SU-DHL-6 (cell line): Measurements from ENCODE around the gene DPYSL5.

Experiments used
- H2AFZ ChIP-seq: fragments of 200-600 bp; sonication (generic); 2 replicates; pipeline ENCODE4 v1.6.1; 2014; ENCODE audit warnings: low read depth, mild to moderate bottlenecking, moderate library complexity, mixed read lengths, antibody characterized with exemption, low read length; ENCODE audit not compliant: severe bottlenecking
- H3F3A ChIP-seq: fragments of 200-600 bp; shearing (Covaris generic); 2 replicates; pipeline ENCODE4 v1.6.0; 2016; ENCODE audit warnings: antibody characterized with exemption, mild to moderate bottlenecking; ENCODE audit not compliant: insufficient read depth
- H3K27ac ChIP-seq: fragments of 200-600 bp; sonication (generic); 2 replicates; pipeline ENCODE4 v1.5.1; 2016; ENCODE audit warnings: low read depth, mild to moderate bottlenecking, low read length, moderate library complexity, mixed read lengths
- H3K27me3 ChIP-seq: fragments of 200-600 bp; sonication (generic), shearing (Covaris generic); 2 replicates; pipeline ENCODE4 v1.6.0; 2014; ENCODE audit warnings: mild to moderate bottlenecking, low read length
- H3K36me3 ChIP-seq: fragments of 200-600 bp; sonication (generic); 2 replicates; pipeline ENCODE4 v1.6.1; 2014; ENCODE audit warnings: mild to moderate bottlenecking, low read length, mixed read lengths
- H3K4me2 ChIP-seq: fragments of 300-600, 200-600 bp; shearing (Covaris generic), sonication (generic); 2 replicates; pipeline ENCODE4 v1.6.0; 2014; ENCODE audit warnings: low read length, low read depth, mild to moderate bottlenecking; ENCODE audit not compliant: poor library complexity, severe bottlenecking
- H3K4me3 ChIP-seq: fragments of 200-600 bp; sonication (generic); 2 replicates; pipeline ENCODE4 v1.5.1; 2014; ENCODE audit warnings: antibody characterized with exemption, low read length, mild to moderate bottlenecking, mixed read lengths; ENCODE audit not compliant: insufficient read depth, poor library complexity, severe bottlenecking
- H3K79me2 ChIP-seq: fragments of 200-600 bp; sonication (generic); 2 replicates; pipeline ENCODE4 v1.6.1; 2014; ENCODE audit warnings: mild to moderate bottlenecking, low read length, moderate library complexity; ENCODE audit not compliant: insufficient read depth
- H3K9ac ChIP-seq: fragments of 200-600 bp; sonication (generic); 2 replicates; pipeline ENCODE4 v1.7.0; 2014; ENCODE audit warnings: mild to moderate bottlenecking, low read length
- H3K9me2 ChIP-seq: fragments of 200-600 bp; sonication (generic); replicated peaks from 2 replicates; pipeline ENCODE4 v1.6.1; 2014; ENCODE audit warnings: low read length; ENCODE audit not compliant: insufficient read depth
- H3K9me3 ChIP-seq: fragments of 200-600 bp; sonication (generic); 2 replicates; pipeline ENCODE4 v1.6.1; 2014; ENCODE audit warnings: low read length, mixed read lengths; ENCODE audit not compliant: insufficient read depth
- H4K20me1 ChIP-seq: fragments of 200-600 bp; sonication (generic); 2 replicates; pipeline ENCODE4 v1.6.1; 2014; ENCODE audit warnings: low read depth, mild to moderate bottlenecking, antibody characterized with exemption, low read length, moderate library complexity, mixed read lengths
- CTCF ChIP-seq: fragments of 200-600 bp; sonication (generic); IDR thresholded peaks from one replicate; pipeline ENCODE4 v1.5.1; 2017; ENCODE audit warnings: antibody characterized with exemption, mild to moderate bottlenecking, low read length, moderate library complexity; ENCODE audit not compliant: insufficient read depth, poor library complexity, severe bottlenecking
- EZH2phosphoT487 ChIP-seq: fragments of 200-600 bp; sonication (generic), shearing (Covaris generic); conservative IDR thresholded peaks from 2 replicates; pipeline ENCODE4 v1.6.1; 2018; ENCODE audit warnings: mild to moderate bottlenecking, antibody characterized with exemption, low read length, moderate library complexity, mixed read lengths

Gene DPYSL5

GRCh38 chr2:26903676-26904075, 55.7 kb downstream of the DPYSL5 start:
- Histone ChIP-seq H3K9ac (no peak overlapping the region), H3K36me3 (no peaks in the 10 kb centered on the region), H4K20me1 (no peaks in the 10 kb centered on the region), H3K79me2 (no peaks in the 10 kb centered on the region), H3K9me3 (no peaks in the 10 kb centered on the region), H2AFZ (no peak overlapping the region), H3K4me3 (no peak overlapping the region), H3F3A (no peaks in the 10 kb centered on the region), H3K27me3 (no peaks in the 10 kb centered on the region), H3K27ac (no peak overlapping the region), H3K4me2 (no peak overlapping the region), H3K9me2 (no peaks in the 10 kb centered on the region)
- TF ChIP-seq CTCF (no peak), EZH2phosphoT487 (no peak)

- H3K4me2 ChIP-seq = no peak overlapping the region
- H3K4me3 ChIP-seq = no peak overlapping the region
- H2AFZ ChIP-seq = no peak overlapping the region
- no peaks in the 10 kb centered on the region for H3K27me3 ChIP-seq
- no peak overlapping the region for H3K27ac ChIP-seq
- H3K9ac ChIP-seq = no peak overlapping the region
- H3K36me3 ChIP-seq = no peaks in the 10 kb centered on the region
- no peak for TF ChIP-seq EZH2phosphoT487
- no peak for TF ChIP-seq CTCF
- no peaks in the 10 kb centered on the region for H3F3A ChIP-seq
- H3K9me2 ChIP-seq = no peaks in the 10 kb centered on the region
- H3K79me2 ChIP-seq = no peaks in the 10 kb centered on the region
- H4K20me1 ChIP-seq = no peaks in the 10 kb centered on the region
- no peaks in the 10 kb centered on the region for H3K9me3 ChIP-seq
Measured at GRCh38 chr2:26904839-26905238, 56.9 kb downstream of the DPYSL5 start.

- no peaks in the 10 kb centered on the region for H3K36me3 ChIP-seq
Measured at GRCh38 chr2:26905341-26906198, 57.6 kb downstream of the DPYSL5 start.

More at GRCh38 chr2:26905341-26906198, 57.6 kb downstream of the DPYSL5 start:
- no peak for TF ChIP-seq CTCF
- no peak for TF ChIP-seq EZH2phosphoT487
- no peak overlapping the region for H3K27ac ChIP-seq
- H3K4me3 ChIP-seq = no peak overlapping the region
- H3K79me2 ChIP-seq = no peaks in the 10 kb centered on the region
- no peak overlapping the region for H3K4me2 ChIP-seq
- no peaks in the 10 kb centered on the region for H3F3A ChIP-seq
- H4K20me1 ChIP-seq = no peaks in the 10 kb centered on the region
- H3K9me2 ChIP-seq = no peaks in the 10 kb centered on the region
- no peaks in the 10 kb centered on the region for H3K27me3 ChIP-seq
- H3K9me3 ChIP-seq = no peaks in the 10 kb centered on the region
- H2AFZ ChIP-seq = no peak overlapping the region
- H3K9ac ChIP-seq = no peak overlapping the region
